ENCODE measurements around the gene HOTAIR.

GRCh38 chr12:53944907-53945847, 29.6 kb downstream of the HOTAIR start:
- TF ChIP-seq, protein P1, sequence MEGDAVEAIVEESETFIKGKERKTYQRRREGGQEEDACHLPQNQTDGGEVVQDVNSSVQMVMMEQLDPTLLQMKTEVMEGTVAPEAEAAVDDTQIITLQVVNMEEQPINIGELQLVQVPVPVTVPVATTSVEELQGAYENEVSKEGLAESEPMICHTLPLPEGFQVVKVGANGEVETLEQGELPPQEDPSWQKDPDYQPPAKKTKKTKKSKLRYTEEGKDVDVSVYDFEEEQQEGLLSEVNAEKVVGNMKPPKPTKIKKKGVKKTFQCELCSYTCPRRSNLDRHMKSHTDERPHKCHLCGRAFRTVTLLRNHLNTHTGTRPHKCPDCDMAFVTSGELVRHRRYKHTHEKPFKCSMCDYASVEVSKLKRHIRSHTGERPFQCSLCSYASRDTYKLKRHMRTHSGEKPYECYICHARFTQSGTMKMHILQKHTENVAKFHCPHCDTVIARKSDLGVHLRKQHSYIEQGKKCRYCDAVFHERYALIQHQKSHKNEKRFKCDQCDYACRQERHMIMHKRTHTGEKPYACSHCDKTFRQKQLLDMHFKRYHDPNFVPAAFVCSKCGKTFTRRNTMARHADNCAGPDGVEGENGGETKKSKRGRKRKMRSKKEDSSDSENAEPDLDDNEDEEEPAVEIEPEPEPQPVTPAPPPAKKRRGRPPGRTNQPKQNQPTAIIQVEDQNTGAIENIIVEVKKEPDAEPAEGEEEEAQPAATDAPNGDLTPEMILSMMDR (IDR thresholded peaks at IDR 0.05), result no peak
- TF ChIP-seq POLR2A (IDR thresholded peaks at IDR 0.05) (no peak), POLR2AphosphoS5 (IDR thresholded peaks at IDR 0.05) (no peak)

Data from sigmoid colon (tissue), 4 donors.